VCaP (cell line): ENCODE measurements around the gene COX4I1.

Source experiments
- H3K27ac ChIP-seq: fragments of 450-650 bp; 2 replicates; pipeline ENCODE4 v1.5.1; 2017
- CTCF ChIP-seq: fragments of 450-650 bp; conservative IDR thresholded peaks from 2 replicates; pipeline ENCODE4 v1.5.1; 2017; ENCODE audit warnings: mild to moderate bottlenecking, moderate library complexity

Gene COX4I1

GRCh38 chr16:85781695-85782370 lies 17.7 kb upstream of the COX4I1 start:
- no peak overlapping the region for H3K27ac ChIP-seq
- TF ChIP-seq CTCF = no peak

GRCh38 chr16:85782451-85782850 lies 17.0 kb upstream of the COX4I1 start:
- TF ChIP-seq CTCF = no peak
- H3K27ac ChIP-seq = no peak overlapping the region

- no peak overlapping the region for H3K27ac ChIP-seq
These were observed 16.1 kb upstream of the COX4I1 start for GRCh38 chr16:85783441-85783840.

GRCh38 chr16:85784813-85785212 lies 14.7 kb upstream of the COX4I1 start:
- no peak overlapping the region for H3K27ac ChIP-seq
- no peak for TF ChIP-seq CTCF

More at GRCh38 chr16:85783441-85783840, 16.1 kb upstream of the COX4I1 start:
- TF ChIP-seq CTCF = no peak

- TF ChIP-seq CTCF = no peak
- H3K27ac ChIP-seq = no peak overlapping the region
These were observed 13.6 kb upstream of the COX4I1 start for GRCh38 chr16:85785927-85786326.

- no peak overlapping the region for H3K27ac ChIP-seq
- no peak for TF ChIP-seq CTCF
These were observed 10.7 kb upstream of the COX4I1 start for GRCh38 chr16:85788819-85789218.

GRCh38 chr16:85789773-85790172 lies 9.7 kb upstream of the COX4I1 start:
- TF ChIP-seq CTCF = no peak
- H3K27ac ChIP-seq = no peak overlapping the region
